SK-N-SH treated with all-trans-retinoic acid at 6 μM for 48 hours (cell line): ENCODE measurements around the gene DPP8.

Experiments used
- ARNTL ChIP-seq: fragments of 450-650 bp; formaldehyde crosslinking; IDR thresholded peaks from 2 replicates; pipeline ENCODE4 v1.5.0; 2020; ENCODE audit warnings: low read depth, mild to moderate bottlenecking, moderate library complexity, borderline replicate concordance
- BACH2 ChIP-seq: fragments of 250-450 bp; sonication (Bioruptor Pico); IDR thresholded peaks from 2 replicates; pipeline ENCODE4 v1.9.0; 2021; ENCODE audit warnings: mild to moderate bottlenecking, borderline replicate concordance
- CSDC2 ChIP-seq: fragments of 250-450 bp; sonication (Bioruptor Pico); IDR thresholded peaks from 2 replicates; pipeline ENCODE4 v1.5.0; 2020; ENCODE audit warnings: mild to moderate bottlenecking, moderate library complexity
- GLIS3 ChIP-seq: fragments of 250-450 bp; sonication (Bioruptor Pico); IDR thresholded peaks from 2 replicates; pipeline ENCODE4 v1.5.0; 2020; ENCODE audit warnings: mild to moderate bottlenecking, moderate library complexity
- OSR1 ChIP-seq: fragments of 250-450 bp; sonication (Bioruptor Pico); IDR thresholded peaks from 2 replicates; pipeline ENCODE4 v1.8.0; 2022; ENCODE audit warnings: moderate library complexity, mild to moderate bottlenecking, inconsistent platforms
- RARB ChIP-seq: fragments of 250-450 bp; sonication (Bioruptor Pico); IDR thresholded peaks from 2 replicates; pipeline ENCODE4 v1.8.0; 2021; ENCODE audit warnings: mild to moderate bottlenecking, moderate library complexity
- TCF4 ChIP-seq: fragments of 250-450 bp; sonication (Bioruptor Pico); IDR thresholded peaks from 2 replicates; pipeline ENCODE4 v1.8.0; 2021; ENCODE audit warnings: mild to moderate bottlenecking, moderate library complexity, borderline replicate concordance
- ZFP30 ChIP-seq: fragments of 450-650 bp; formaldehyde crosslinking; IDR thresholded peaks from 2 replicates; pipeline ENCODE4 v1.5.0; 2022; ENCODE audit warnings: mild to moderate bottlenecking, moderate library complexity
- ZNF8 ChIP-seq: fragments of 450-650 bp; formaldehyde crosslinking; IDR thresholded peaks from 2 replicates; pipeline ENCODE4 v1.5.0; 2020; ENCODE audit warnings: mild to moderate bottlenecking, moderate library complexity
- TF ChIP-seq, protein P1 (sequence below): fragments of 250-450 bp; sonication (Bioruptor Pico); IDR thresholded peaks from 2 replicates; pipeline ENCODE4 v1.8.0; 2020; ENCODE audit warnings: mild to moderate bottlenecking, moderate library complexity, borderline replicate concordance
- TF ChIP-seq, protein P2 (sequence below): fragments of 250-450 bp; sonication (Bioruptor Pico); IDR thresholded peaks from 2 replicates; pipeline ENCODE4 v1.5.1; 2021; ENCODE audit warnings: mild to moderate bottlenecking, moderate library complexity
- TF ChIP-seq, protein P3 (sequence below): fragments of 250-450 bp; sonication (Bioruptor Pico); IDR thresholded peaks from 2 replicates; pipeline ENCODE4 v1.8.0; 2021; ENCODE audit warnings: low read depth, mild to moderate bottlenecking, moderate library complexity, borderline replicate concordance

DNA sequence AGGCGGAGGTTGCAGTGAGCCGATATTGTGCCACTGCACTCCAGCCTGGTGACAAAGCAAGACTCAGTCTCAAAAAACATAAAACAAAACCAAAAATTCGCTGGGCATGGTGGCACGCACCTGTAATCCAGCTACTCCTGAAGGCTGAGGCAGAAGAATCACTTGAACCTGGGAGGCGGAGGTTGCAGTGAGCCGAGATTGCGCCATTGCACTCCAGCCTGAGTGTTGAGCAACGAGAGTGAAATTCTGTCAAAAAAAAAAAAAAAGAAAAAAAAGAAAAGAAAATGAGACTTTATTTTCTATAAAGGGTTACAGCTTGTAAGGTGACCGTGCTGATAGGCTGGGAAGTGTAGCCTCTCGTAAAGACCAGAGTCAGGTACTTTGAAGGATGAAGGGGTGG, 6.7 kb upstream of the DPP8 start:
- TF ChIP-seq TCF4 (no peak), ZNF8 (no peak), GLIS3 (CRISPR knock-in tag) (no peak), ZFP30 (CRISPR knock-in tag) (no peak), BACH2 (CRISPR knock-in tag) (no peak), OSR1 (no peak), CSDC2 (CRISPR knock-in tag) (no peak), ARNTL (CRISPR knock-in tag) (no peak), RARB (CRISPR knock-in tag) (no peak)
- TF ChIP-seq, protein P1, sequence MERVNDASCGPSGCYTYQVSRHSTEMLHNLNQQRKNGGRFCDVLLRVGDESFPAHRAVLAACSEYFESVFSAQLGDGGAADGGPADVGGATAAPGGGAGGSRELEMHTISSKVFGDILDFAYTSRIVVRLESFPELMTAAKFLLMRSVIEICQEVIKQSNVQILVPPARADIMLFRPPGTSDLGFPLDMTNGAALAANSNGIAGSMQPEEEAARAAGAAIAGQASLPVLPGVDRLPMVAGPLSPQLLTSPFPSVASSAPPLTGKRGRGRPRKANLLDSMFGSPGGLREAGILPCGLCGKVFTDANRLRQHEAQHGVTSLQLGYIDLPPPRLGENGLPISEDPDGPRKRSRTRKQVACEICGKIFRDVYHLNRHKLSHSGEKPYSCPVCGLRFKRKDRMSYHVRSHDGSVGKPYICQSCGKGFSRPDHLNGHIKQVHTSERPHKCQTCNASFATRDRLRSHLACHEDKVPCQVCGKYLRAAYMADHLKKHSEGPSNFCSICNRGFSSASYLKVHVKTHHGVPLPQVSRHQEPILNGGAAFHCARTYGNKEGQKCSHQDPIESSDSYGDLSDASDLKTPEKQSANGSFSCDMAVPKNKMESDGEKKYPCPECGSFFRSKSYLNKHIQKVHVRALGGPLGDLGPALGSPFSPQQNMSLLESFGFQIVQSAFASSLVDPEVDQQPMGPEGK (CRISPR knock-in tag) = no peak
- TF ChIP-seq, protein P2, sequence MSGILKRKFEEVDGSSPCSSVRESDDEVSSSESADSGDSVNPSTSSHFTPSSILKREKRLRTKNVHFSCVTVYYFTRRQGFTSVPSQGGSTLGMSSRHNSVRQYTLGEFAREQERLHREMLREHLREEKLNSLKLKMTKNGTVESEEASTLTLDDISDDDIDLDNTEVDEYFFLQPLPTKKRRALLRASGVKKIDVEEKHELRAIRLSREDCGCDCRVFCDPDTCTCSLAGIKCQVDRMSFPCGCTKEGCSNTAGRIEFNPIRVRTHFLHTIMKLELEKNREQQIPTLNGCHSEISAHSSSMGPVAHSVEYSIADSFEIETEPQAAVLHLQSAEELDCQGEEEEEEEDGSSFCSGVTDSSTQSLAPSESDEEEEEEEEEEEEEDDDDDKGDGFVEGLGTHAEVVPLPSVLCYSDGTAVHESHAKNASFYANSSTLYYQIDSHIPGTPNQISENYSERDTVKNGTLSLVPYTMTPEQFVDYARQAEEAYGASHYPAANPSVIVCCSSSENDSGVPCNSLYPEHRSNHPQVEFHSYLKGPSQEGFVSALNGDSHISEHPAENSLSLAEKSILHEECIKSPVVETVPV (CRISPR knock-in tag) = no peak
- TF ChIP-seq, protein P3, sequence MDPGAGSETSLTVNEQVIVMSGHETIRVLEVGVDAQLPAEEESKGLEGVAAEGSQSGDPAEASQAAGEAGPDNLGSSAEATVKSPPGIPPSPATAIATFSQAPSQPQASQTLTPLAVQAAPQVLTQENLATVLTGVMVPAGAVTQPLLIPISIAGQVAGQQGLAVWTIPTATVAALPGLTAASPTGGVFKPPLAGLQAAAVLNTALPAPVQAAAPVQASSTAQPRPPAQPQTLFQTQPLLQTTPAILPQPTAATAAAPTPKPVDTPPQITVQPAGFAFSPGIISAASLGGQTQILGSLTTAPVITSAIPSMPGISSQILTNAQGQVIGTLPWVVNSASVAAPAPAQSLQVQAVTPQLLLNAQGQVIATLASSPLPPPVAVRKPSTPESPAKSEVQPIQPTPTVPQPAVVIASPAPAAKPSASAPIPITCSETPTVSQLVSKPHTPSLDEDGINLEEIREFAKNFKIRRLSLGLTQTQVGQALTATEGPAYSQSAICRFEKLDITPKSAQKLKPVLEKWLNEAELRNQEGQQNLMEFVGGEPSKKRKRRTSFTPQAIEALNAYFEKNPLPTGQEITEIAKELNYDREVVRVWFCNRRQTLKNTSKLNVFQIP (CRISPR knock-in tag) = no peak
